Neural progenitor cell (in vitro differentiated cells): ENCODE data around the gene TMEM164. TPM values are rescaled to one million over a fixed set of nuclear protein-coding genes. Genes with fewer than 3 reads are reported as not detected.
A peak's percentile ranks its signal among the peaks of the same experiment; 100 is the strongest.

Experiments
- DNase-seq: peaks from one replicate; pipeline ENCODE4 v3.0.0-alpha.2; 2016; ENCODE audit warnings: low spot score
- H2AFZ ChIP-seq: fragments of 200-600 bp; sonication (generic); replicated peaks from 2 replicates; pipeline ENCODE4 v1.6.1; 2016; ENCODE audit warnings: antibody characterized with exemption
- H3F3A ChIP-seq: fragments of 200-600 bp; sonication (generic); 2 replicates; pipeline ENCODE4 v1.6.1; 2016; ENCODE audit warnings: antibody characterized with exemption, low read depth
- H3K27ac ChIP-seq: fragments of 200-600 bp; sonication (generic); 2 replicates; pipeline ENCODE4 v1.5.1; 2016; ENCODE audit warnings: mild to moderate bottlenecking
- H3K27me3 ChIP-seq: fragments of 200-600 bp; sonication (generic); 2 replicates; pipeline ENCODE4 v1.6.1; 2016; ENCODE audit warnings: mild to moderate bottlenecking, moderate library complexity
- H3K36me3 ChIP-seq: fragments of 200-600 bp; sonication (generic); 2 replicates; pipeline ENCODE4 v1.5.1; 2016
- H3K4me1 ChIP-seq: fragments of 200-600 bp; sonication (generic); 2 replicates; pipeline ENCODE4 v1.6.1; 2016; ENCODE audit warnings: mixed run types
- H3K4me2 ChIP-seq: fragments of 200-600 bp; sonication (generic); 2 replicates; pipeline ENCODE4 v1.6.1; 2016
- H3K4me3 ChIP-seq: fragments of 200-600 bp; sonication (generic); 2 replicates; pipeline ENCODE4 v1.5.1; 2016
- H3K79me2 ChIP-seq: fragments of 200-600 bp; sonication (generic); 2 replicates; pipeline ENCODE4 v1.6.1; 2016; ENCODE audit warnings: low read depth
- H3K9ac ChIP-seq: fragments of 200-600 bp; sonication (generic); 2 replicates; pipeline ENCODE4 v1.6.1; 2016
- H3K9me3 ChIP-seq: fragments of 200-600 bp; sonication (generic); 2 replicates; pipeline ENCODE4 v1.5.1; 2016; ENCODE audit warnings: low read depth
- H4K20me1 ChIP-seq: fragments of 200-600 bp; sonication (generic); 2 replicates; pipeline ENCODE4 v1.6.1; 2016; ENCODE audit warnings: low read depth
- H3K27ac Mint-ChIP-seq: 3 replicates; pipeline ENCODE4 v1.8.0; 2021; ENCODE audit warnings: mixed read lengths
- H3K27me3 Mint-ChIP-seq: 2 replicates; pipeline ENCODE4 v1.8.0; 2022; ENCODE audit warnings: low read depth, mild to moderate bottlenecking, inconsistent platforms, moderate library complexity, mixed read lengths; ENCODE audit not compliant: insufficient read depth
- H3K36me3 Mint-ChIP-seq: 3 replicates; pipeline ENCODE4 v1.8.0; 2021; ENCODE audit warnings: mixed read lengths
- H3K4me1 Mint-ChIP-seq: 3 replicates; pipeline ENCODE4 v1.8.0; 2021; ENCODE audit warnings: mixed read lengths
- H3K4me3 Mint-ChIP-seq: 3 replicates; pipeline ENCODE4 v1.8.0; 2021; ENCODE audit warnings: mild to moderate bottlenecking, moderate library complexity, mixed read lengths
- H3K9me3 Mint-ChIP-seq: 3 replicates; pipeline ENCODE4 v1.8.0; 2020; ENCODE audit warnings: mixed read lengths
- EZH2 ChIP-seq: fragments of 200-600 bp; sonication (generic); IDR thresholded peaks from 2 replicates; pipeline ENCODE4 v1.6.1; 2017; ENCODE audit warnings: antibody characterized with exemption, mild to moderate bottlenecking, moderate library complexity
- EZH2phosphoT487 ChIP-seq: fragments of 200-600 bp; sonication (generic); IDR thresholded peaks from 2 replicates; pipeline ENCODE4 v1.6.1; 2017; ENCODE audit warnings: antibody characterized with exemption
- total RNA-seq: library from RNA; depleted of rRNA; stranded (reverse); fragments of >200 nt; gene quantifications from 2 replicates; pipeline ENCODE4 v1.2.3, GENCODE V29; 2015; ENCODE audit warnings: low replicate concordance
- TF ChIP-seq, protein P1 (sequence below): fragments of 200-600 bp; sonication (generic); IDR thresholded peaks from 2 replicates; pipeline ENCODE4 v1.5.1; 2017; ENCODE audit warnings: antibody characterized with exemption, mild to moderate bottlenecking

The TMEM164 gene
- total RNA-seq, 1 donor from 2014 or later: 15.5 TPM

DNA sequence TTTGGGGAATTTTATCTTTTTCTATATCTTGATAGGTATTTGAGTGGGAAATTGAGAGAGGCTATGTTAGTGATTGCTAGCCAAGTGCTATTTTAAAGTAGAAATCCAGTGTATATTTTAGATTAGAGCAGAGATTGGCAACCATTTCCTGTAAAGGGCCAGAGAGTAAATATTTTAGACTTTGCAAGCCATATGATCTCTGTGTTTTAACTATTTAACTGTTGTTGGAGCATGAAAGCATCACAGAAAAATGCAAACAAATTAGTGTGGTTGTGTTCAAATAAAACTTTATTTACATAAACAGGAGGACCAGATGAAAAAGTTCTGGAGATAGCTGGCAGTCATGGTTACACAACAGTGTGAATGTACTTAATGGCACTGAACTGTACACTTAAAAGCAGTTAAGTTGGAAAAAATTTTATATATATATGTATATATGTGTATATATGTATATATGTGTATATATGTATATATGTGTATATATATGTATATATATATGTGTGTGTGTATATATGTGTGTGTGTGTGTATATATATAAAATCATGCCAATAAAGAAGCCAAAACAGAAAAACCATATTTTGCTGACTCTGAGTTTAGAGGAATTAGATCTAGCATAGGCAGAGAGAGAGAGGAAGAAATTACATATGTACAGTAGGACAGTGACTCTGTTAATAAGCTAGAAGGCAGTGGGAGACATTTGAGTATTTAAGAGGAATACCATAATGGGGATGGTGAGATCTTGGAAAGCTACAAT, 83.4 kb downstream of the TMEM164 start:
- Histone ChIP-seq H3K27me3 (no peaks in the 10 kb centered on the region), H3K9me3 (no peaks in the 10 kb centered on the region), H3K79me2 (no peaks in the 10 kb centered on the region), H3K36me3 (no peaks in the 10 kb centered on the region), H3K27ac (no peak overlapping the region), H3K4me2 (no peak overlapping the region), H2AFZ (no peak overlapping the region), H4K20me1 (no peaks in the 10 kb centered on the region), H3F3A (no peaks in the 10 kb centered on the region), H3K4me1 (no peaks in the 10 kb centered on the region), H3K4me3 (no peak overlapping the region), H3K9ac (no peak overlapping the region)
- no peaks in the 10 kb centered on the region for H3K4me1 Mint-ChIP-seq
- no peak overlapping the region for H3K27ac Mint-ChIP-seq
- TF ChIP-seq, protein P1, sequence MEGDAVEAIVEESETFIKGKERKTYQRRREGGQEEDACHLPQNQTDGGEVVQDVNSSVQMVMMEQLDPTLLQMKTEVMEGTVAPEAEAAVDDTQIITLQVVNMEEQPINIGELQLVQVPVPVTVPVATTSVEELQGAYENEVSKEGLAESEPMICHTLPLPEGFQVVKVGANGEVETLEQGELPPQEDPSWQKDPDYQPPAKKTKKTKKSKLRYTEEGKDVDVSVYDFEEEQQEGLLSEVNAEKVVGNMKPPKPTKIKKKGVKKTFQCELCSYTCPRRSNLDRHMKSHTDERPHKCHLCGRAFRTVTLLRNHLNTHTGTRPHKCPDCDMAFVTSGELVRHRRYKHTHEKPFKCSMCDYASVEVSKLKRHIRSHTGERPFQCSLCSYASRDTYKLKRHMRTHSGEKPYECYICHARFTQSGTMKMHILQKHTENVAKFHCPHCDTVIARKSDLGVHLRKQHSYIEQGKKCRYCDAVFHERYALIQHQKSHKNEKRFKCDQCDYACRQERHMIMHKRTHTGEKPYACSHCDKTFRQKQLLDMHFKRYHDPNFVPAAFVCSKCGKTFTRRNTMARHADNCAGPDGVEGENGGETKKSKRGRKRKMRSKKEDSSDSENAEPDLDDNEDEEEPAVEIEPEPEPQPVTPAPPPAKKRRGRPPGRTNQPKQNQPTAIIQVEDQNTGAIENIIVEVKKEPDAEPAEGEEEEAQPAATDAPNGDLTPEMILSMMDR: no peak
- no peak for TF ChIP-seq EZH2phosphoT487
- TF ChIP-seq EZH2: no peak
- H3K4me3 Mint-ChIP-seq: no peak overlapping the region
- peaks cover 2% of the 10 kb centered on the region for H3K9me3 Mint-ChIP-seq
- peaks cover 4% of the 10 kb centered on the region for H3K27me3 Mint-ChIP-seq
- no peak for DNase-seq
- H3K36me3 Mint-ChIP-seq: peaks cover 3% of the 10 kb centered on the region

DNA sequence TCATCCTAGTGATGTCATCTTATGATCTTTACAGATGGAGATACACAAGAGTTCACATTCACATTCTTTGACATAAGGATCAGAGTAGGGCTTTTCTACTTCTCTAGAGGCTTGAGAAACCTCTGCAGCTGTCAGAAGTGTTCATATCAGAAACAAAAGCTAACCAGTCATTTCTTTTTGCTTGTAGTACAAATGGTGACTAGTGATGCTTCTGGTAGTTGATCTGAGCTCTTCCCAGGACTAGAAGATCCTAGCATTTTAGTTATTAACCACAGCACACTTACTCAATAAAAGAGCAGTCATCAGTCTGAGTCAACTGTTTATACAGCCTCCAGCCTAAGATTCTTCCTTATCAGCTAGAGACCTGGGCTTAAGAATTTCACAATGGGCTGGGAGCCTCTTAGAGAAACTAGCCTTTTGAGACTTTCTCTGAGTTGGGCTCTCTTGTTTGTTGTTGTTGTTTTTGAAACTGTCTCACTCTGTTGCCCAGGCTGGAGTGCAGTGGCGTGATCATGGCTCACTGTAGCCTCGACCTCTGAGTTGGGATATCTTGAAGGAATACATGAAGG, 84.1 kb downstream of the TMEM164 start:
- H3K79me2 ChIP-seq: no peaks in the 10 kb centered on the region
- H3K4me3 Mint-ChIP-seq: no peak overlapping the region
- no peaks in the 10 kb centered on the region for H3K4me1 ChIP-seq
- no peaks in the 10 kb centered on the region for H4K20me1 ChIP-seq
- no peaks in the 10 kb centered on the region for H3K27me3 ChIP-seq
- no peaks in the 10 kb centered on the region for H3F3A ChIP-seq
- peak; percentile 7 for DNase-seq
- H3K36me3 Mint-ChIP-seq: peaks cover 8% of the 10 kb centered on the region
- peaks cover 4% of the 10 kb centered on the region for H3K27me3 Mint-ChIP-seq
- no peaks in the 10 kb centered on the region for H3K9me3 ChIP-seq
- H3K4me2 ChIP-seq: no peak overlapping the region
- no peaks in the 10 kb centered on the region for H3K36me3 ChIP-seq
- no peak overlapping the region for H3K9ac ChIP-seq
- H3K27ac ChIP-seq: no peak overlapping the region
- H3K27ac Mint-ChIP-seq: no peak overlapping the region
- H3K4me3 ChIP-seq: no peak overlapping the region
- peaks cover 8% of the 10 kb centered on the region for H3K9me3 Mint-ChIP-seq
- no peak overlapping the region for H2AFZ ChIP-seq
- no peak for TF ChIP-seq EZH2
- TF ChIP-seq, protein P1: no peak
- no peak for TF ChIP-seq EZH2phosphoT487
- H3K4me1 Mint-ChIP-seq: no peaks in the 10 kb centered on the region

DNA sequence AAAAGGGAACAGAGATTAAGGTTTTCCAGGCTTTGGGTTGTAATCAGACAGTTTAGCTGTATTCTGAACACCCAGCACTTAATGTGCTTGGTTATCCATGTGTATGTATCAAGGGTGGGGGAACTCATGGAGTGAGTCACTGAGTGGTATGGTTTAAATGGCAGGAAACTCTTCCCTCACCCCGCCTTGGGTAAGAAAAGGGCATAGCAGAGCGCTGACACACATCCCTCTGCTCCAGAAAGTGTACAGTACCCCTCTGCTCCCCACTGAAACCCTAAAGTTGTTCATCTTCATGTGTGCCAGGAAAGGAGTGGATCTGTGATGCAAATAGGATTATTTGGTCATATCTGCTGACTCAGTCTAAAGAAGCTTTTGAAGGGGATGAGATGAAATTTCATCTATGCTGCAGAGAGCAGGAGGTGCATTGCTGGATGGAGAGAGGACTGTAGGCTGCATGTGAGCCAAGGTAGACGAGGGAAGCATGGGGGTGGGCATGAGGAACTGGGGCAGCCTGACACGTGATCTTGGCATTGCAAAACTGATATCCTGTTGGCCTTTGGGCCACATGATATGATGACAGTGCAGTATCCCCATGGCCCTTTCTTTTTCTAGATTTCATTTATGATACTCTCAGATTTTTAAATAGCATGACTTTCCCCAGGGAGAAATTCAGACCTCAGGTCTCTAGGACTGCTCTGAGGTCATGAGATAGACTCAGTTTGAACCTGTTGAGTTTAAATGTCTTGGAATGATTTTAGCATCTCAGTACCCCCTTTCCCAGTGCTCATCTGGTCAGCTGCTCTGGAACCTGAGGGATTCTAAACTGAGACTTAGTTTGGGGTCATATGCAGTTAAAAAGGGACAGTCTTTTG, 84.8 kb downstream of the TMEM164 start:
- H3K27ac ChIP-seq: no peak overlapping the region
- H3F3A ChIP-seq: no peaks in the 10 kb centered on the region
- H3K9me3 ChIP-seq: no peaks in the 10 kb centered on the region
- Mint-ChIP-seq H3K4me1 (no peaks in the 10 kb centered on the region), H3K9me3 (peaks cover 10% of the 10 kb centered on the region), H3K27me3 (peaks cover 4% of the 10 kb centered on the region), H3K4me3 (no peak overlapping the region), H3K36me3 (peaks cover 12% of the 10 kb centered on the region), H3K27ac (no peak overlapping the region)
- DNase-seq: no peak
- no peak overlapping the region for H3K9ac ChIP-seq
- no peaks in the 10 kb centered on the region for H3K27me3 ChIP-seq
- H3K36me3 ChIP-seq: no peaks in the 10 kb centered on the region
- no peak overlapping the region for H3K4me2 ChIP-seq
- H3K4me3 ChIP-seq: no peak overlapping the region
- no peaks in the 10 kb centered on the region for H3K4me1 ChIP-seq
- TF ChIP-seq, protein P1: no peak
- TF ChIP-seq EZH2 (no peak), EZH2phosphoT487 (no peak)
- H2AFZ ChIP-seq: no peak overlapping the region
- no peaks in the 10 kb centered on the region for H4K20me1 ChIP-seq
- no peaks in the 10 kb centered on the region for H3K79me2 ChIP-seq
